Measurements from ENCODE around the gene EXOC2. TPM values are rescaled to one million over a fixed set of nuclear protein-coding genes. Genes with fewer than 3 reads are reported as not detected.

EXOC2 gene
- polyA plus RNA-seq, 1 experiment, result 16.0 TPM

DNA sequence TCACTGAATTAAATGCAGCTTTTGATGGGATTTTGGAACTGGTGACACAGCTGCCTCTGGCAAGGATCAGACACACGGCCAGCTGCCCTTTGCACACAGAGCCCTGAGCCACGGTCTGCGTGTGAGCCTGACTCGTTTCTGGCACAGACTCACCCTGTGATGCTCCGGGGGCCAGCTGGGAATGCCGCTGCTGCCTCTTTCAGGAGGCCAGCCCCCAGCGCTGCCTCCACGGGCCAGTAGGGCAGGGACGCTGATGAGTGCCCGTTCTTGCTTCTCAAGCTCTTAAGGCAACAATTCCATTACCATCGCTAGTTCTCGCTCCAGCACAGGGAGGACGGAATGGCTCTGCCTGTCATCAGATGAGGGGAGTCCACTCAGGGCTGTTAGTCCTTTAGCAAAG, 239.8 kb downstream of the EXOC2 start:
- TF ChIP-seq, protein P1, sequence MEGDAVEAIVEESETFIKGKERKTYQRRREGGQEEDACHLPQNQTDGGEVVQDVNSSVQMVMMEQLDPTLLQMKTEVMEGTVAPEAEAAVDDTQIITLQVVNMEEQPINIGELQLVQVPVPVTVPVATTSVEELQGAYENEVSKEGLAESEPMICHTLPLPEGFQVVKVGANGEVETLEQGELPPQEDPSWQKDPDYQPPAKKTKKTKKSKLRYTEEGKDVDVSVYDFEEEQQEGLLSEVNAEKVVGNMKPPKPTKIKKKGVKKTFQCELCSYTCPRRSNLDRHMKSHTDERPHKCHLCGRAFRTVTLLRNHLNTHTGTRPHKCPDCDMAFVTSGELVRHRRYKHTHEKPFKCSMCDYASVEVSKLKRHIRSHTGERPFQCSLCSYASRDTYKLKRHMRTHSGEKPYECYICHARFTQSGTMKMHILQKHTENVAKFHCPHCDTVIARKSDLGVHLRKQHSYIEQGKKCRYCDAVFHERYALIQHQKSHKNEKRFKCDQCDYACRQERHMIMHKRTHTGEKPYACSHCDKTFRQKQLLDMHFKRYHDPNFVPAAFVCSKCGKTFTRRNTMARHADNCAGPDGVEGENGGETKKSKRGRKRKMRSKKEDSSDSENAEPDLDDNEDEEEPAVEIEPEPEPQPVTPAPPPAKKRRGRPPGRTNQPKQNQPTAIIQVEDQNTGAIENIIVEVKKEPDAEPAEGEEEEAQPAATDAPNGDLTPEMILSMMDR (IDR thresholded peaks at IDR 0.05; ENCODE audit: insufficient read depth, low read depth, low read length), result no peak
- CTCF ChIA-PET, result no interaction called here
- H3K4me3 ChIP-seq (ENCODE audit: low read depth, low read length), result no peak overlapping the region
- POLR2A ChIA-PET, result no interaction called here
- DNase-seq (ENCODE audit: low read depth), result no peak
- no peaks in the 10 kb centered on the region; the same call in 1 of the 2 replicates for H3K27me3 ChIP-seq (ENCODE audit: control insufficient read depth, insufficient read depth, low read length)
- no peaks in the 10 kb centered on the region for H3K36me3 ChIP-seq (ENCODE audit: control insufficient read depth, insufficient read depth, low read length)

DNA sequence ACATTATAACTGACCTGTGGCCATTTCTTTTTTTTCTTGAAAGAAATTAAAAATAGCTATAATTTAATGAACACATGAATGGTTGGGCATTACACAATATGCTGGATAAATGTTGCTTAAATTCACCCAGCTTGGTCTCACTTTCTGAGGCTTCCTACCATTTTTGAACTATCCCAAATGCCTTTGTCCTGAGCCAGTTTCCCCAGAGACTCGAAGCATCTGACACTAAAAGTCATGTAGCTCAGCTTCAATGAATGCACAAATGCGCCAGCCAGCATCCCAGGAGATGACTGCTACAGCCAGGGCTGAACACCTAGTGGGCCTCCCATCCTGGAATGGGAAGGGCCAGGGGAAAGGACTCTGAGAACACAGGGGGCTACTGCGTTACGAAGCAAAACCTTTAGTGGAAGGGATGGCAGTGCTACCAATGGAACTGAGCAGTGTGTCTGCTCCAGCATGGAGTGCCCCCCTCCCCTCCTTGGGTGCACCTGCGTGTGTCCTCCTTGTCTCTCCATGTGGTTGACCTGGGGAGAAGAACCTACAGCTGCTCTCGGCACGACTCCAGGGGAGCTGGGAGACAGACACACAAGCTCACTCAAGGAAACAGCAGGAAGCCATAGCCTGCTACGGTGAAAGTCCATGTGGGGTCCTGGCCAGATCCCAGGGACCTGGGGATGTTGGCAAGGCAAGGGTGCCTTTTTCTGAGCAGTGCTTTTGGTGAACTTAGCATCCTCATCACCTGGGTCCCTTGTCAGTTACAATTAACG, 240.5 kb downstream of the EXOC2 start:
- TF ChIP-seq, protein P1 (IDR thresholded peaks at IDR 0.05; ENCODE audit: insufficient read depth, low read depth, low read length), result no peak
- Histone ChIP-seq H3K27me3 (ENCODE audit: control insufficient read depth, insufficient read depth, low read length) (no peaks in the 10 kb centered on the region; the same call in 1 of the 2 replicates), H3K36me3 (ENCODE audit: control insufficient read depth, insufficient read depth, low read length) (no peaks in the 10 kb centered on the region), H3K4me3 (ENCODE audit: low read depth, low read length) (no peak overlapping the region)
- POLR2A ChIA-PET, result no interaction called here
- no peak for DNase-seq (ENCODE audit: low read depth)
- CTCF ChIA-PET, result no interaction called here

DNA sequence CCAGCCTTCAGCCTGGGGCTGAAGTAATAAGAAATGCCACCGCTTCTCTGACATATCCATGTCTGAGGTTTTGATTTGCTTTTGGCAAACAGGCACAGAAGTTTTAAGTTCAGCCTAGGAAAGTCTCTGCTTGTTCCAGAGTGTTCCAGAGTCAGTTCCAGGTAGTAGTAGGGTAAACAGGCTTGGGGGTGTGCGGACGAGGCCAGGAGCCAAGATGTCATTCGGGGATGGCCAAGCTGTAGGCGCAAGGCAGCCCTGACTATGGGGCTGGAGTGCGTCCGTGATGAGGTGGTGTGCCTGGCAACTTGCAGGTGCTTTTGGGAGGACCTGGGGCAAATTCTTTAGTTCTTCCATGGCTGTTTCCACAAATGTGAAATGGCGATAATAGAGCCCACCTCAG, 241.1 kb downstream of the EXOC2 start:
- ChIA-PET CTCF (no interaction called here), POLR2A (no interaction called here)
- no peaks in the 10 kb centered on the region; the same call in 1 of the 2 replicates for H3K27me3 ChIP-seq (ENCODE audit: control insufficient read depth, insufficient read depth, low read length)
- no peak for DNase-seq (ENCODE audit: low read depth)
- no peak overlapping the region for H3K4me3 ChIP-seq (ENCODE audit: low read depth, low read length)
- TF ChIP-seq, protein P1 (IDR thresholded peaks at IDR 0.05; ENCODE audit: insufficient read depth, low read depth, low read length), result no peak
- H3K36me3 ChIP-seq (ENCODE audit: control insufficient read depth, insufficient read depth, low read length), result no peaks in the 10 kb centered on the region

DNA sequence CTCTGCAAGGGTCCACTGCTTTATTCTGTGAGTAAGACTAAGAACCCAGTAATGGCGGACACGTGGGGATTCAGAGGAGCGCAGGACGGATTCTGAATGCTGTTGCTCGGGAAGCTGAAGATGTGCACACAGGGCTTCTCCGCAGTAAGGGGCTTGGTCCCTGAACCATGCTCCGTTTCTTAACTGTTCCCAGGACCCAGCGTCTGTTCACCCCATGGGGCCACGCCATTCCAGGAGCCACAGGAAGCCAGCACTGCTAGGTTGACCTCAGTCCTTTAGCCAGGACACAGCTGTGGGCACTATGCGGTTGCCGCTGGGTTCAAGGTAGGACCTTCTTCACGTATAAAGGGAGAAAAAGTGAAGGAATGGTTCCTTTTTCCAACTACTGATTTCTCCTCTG, 241.6 kb downstream of the EXOC2 start:
- ChIA-PET POLR2A (no interaction called here), CTCF (interaction anchor here (0.8 kb wide), 1 partner anchor 41 kb away, joined by 3 read pairs; no protein-coding TSS in a partner anchor)
- H3K36me3 ChIP-seq (ENCODE audit: control insufficient read depth, insufficient read depth, low read length), result no peaks in the 10 kb centered on the region
- TF ChIP-seq, protein P1 (IDR thresholded peaks at IDR 0.05; ENCODE audit: insufficient read depth, low read depth, low read length), result no peak
- H3K4me3 ChIP-seq (ENCODE audit: low read depth, low read length), result no peak overlapping the region
- DNase-seq (ENCODE audit: low read depth), result no peak
- no peaks in the 10 kb centered on the region; the same call in 1 of the 2 replicates for H3K27me3 ChIP-seq (ENCODE audit: control insufficient read depth, insufficient read depth, low read length)

DNA sequence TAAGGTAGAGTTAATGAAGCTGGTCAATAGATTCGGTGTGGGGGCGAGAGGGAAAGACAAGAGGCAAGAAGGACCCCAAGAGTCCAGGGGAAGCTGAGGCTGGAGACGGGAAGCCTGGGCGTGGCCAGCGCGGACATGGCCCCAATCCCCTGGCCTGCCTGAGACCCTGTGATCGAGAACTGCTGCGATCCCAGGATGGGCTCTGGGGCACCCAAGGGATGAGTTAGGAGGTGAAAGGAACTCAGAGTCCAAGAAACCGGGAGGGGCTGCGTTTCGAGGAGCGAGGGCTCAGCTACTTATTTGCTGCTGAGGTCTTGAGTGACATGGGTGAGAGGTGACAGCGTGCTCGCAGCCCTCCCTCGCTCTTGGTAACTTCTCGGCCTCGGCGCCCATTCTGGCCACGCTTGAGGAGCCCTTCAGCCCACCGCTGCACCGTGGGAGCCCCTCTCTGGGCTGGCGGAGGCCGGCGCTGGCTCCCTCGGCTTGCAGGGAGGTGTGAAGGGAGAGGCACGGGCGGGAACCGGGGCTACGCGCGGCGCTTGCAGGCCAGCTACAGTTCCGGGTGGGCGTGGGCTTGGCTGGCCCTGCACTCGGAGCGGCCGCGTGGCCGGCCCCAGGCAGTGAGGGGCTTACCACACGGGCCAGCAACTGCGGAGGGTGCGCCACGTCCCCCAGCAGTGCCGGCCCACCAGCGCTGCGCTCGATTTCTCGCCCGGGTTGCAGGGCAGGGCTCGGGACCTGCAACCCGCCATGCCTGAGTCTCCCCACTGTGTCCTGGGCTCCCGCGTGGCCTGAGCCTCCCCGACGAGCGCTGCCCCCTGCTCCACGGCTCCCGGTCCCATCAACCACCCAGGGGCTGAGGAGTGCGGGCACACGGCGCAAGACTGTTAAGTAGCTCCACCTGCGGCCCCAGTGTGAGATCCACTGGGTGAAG, 243.2 kb downstream of the EXOC2 start:
- no peak for DNase-seq (ENCODE audit: low read depth)
- ChIA-PET CTCF (no interaction called here), POLR2A (no interaction called here)
- no peaks in the 10 kb centered on the region; the same call in 1 of the 2 replicates for H3K27me3 ChIP-seq (ENCODE audit: control insufficient read depth, insufficient read depth, low read length)
- no peaks in the 10 kb centered on the region for H3K36me3 ChIP-seq (ENCODE audit: control insufficient read depth, insufficient read depth, low read length)
- no peak overlapping the region for H3K4me3 ChIP-seq (ENCODE audit: low read depth, low read length)
- TF ChIP-seq, protein P1 (IDR thresholded peaks at IDR 0.05; ENCODE audit: insufficient read depth, low read depth, low read length), result no peak
